GM19395 (cell line): ENCODE results near the gene ANO3.

Experiments
- ATAC-seq: cut with Tn5 transposase; IDR thresholded peaks from one replicate; pipeline ENCODE4 v1.9.1; 2021; ENCODE audit warnings: mild to moderate bottlenecking, moderate library complexity; ENCODE audit not compliant: unreplicated experiment

Gene ANO3

DNA sequence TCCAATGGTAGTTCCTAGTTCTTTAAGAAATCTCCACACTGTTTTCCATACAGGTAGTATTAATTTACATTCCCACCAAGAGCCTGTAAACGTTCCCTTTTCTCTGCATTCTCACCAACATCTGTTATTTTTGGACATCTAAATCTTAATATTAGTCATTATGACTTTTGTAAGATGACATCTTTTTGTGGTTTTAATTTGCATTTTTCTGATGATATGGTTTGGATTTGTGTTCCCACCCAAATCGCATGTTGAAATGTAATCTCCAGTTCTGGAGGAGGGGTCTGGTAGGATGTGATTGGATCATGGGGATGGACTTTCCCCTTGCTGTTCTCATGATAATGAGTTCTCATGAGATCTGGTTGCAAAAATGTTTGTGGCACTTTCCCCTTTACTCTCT is 151.2 kb downstream of the ANO3 start:
- no peak for ATAC-seq

DNA sequence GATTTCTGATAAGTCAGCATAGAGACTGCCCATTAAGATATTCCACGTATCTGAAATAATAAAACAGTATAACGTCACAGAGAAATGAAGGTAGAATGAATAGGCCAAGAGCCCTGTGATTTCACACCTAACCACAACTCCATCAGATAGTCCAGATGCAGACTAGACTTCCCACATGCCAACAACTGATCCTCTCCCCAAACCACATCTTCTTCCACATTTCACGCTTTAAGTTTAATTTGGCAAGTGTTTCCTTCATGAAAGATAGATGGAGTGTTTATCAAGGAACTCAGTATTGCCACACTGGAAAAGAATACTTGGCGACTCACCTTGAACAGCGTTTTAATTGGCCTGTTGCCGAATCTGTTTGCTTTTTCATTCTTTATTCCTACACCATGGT is 158.6 kb downstream of the ANO3 start:
- ATAC-seq = no peak

DNA sequence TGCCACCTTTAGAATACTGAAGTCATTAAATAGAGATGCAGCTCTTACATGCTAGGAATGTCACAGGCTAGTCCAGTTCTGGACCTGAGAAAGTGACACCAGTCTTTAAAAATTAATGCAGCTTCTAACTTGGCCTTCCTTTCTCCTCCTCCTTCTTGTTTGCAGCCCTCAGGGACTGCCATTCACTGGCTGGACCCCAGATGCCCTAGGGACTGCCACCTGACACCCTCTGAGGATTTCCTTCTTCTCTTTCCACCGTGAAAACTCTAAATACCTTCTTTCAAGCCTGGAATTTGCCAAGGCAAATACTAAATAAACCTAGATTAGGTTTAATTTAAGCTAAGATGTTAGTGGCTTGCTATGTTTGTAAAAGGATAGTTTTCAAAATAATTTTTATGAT is 161.7 kb downstream of the ANO3 start:
- no peak for ATAC-seq

GRCh38 chr11:26507229-26507628 is 175.3 kb downstream of the ANO3 start:
- ATAC-seq = no peak

- ATAC-seq = no peak
Measured at GRCh38 chr11:26510164-26510563, 178.2 kb downstream of the ANO3 start.

DNA sequence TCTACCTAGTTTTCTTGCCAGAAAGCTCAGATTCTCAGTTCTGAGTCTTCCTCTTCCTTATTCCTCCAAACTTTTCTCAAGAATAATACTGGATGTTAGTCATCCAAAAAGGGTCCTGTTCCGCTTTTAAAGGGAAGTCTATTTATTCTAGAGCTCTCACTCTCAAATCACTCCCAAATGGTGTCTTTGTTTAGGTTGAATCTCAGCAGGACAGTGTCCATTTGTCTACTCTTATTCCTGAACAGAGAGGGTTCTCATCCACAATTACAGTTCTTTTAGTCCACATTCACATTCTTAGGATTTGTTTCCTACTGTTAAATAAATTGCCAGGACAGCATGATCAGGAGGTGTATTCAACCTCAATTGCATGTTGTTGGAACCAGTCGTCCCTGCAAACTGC is 178.8 kb downstream of the ANO3 start:
- no peak for ATAC-seq

DNA sequence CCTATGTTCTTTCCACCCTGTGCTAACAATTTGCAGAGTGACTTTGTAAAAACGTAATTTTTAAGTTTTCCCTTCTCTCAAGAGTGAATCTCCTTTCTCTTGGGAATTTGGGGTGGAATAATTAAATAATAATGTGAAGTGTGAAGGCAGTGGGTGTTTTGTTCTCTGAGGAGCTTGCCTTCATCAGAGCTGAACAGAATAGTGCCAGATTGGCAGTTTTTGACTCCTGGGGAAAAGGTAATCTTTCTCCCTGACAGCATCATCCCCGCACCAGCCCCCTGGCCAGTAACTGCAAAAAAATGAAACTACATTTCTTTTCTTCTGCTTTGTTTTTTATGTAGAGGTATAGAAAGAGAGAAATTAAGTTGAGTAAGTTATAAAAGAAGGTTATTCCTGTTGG is 180.3 kb downstream of the ANO3 start:
- no peak for ATAC-seq

DNA sequence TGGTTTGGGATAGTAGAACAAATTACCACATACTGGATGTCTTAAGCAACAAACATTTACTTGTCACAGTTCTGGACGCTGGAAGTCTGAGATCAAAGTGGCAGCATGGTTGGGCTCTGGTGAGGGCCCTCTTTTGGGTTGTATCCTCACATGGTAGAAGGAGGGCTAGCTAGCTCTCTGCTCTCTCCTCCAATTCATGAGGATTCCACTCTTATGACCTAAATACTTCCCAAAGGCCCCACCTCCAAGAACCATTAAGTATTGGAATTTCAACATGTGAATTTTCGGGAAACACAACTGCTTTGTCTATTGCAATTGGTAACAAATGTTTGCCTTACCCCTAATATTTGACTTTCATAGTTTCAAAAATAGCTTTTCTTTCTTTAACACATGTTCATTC is 187.5 kb downstream of the ANO3 start:
- no peak for ATAC-seq

GRCh38 chr11:26522912-26523610 is 191.1 kb downstream of the ANO3 start:
- no peak for ATAC-seq

- ATAC-seq = no peak
Measured at GRCh38 chr11:26527685-26528084, 195.8 kb downstream of the ANO3 start.

- no peak for ATAC-seq
Measured at GRCh38 chr11:26537341-26537740, 205.4 kb downstream of the ANO3 start.

DNA sequence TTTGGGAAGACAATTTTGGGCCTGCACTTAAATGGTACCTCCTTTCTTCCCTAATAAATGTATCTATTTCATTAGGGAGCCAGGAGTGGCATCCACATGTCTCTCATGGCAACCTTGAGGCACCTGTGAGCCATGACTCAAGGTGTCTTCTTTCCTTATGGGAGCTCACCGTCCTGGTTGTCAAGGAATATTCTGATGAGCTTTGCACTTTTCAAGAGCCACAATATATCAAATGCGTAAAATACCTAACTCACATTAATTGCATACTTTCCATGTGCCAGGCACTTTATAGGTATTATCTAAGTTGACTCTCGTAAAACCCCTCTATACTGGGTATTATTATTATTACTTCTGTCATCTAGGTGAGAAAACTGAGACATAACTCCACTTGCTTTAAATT is 207.6 kb downstream of the ANO3 start:
- ATAC-seq = no peak

DNA sequence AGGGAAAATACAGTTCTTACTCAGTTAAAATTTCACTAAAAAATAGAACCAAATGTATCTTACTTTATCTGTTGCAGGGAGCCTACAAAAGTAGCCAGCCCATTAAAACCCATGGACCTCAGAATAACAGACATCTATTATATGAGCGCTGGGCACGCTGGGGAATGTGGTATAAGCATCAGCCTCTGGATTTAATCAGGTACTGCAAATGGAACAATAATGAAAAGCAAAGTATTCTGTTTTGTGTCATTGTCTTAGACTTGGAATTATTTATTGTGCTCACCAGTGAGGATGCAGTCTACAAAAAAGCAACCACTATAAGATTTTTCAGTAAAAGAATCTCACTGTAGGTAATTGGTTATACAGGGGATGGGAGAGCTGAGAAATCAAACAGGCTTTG is 209.9 kb downstream of the ANO3 start:
- ATAC-seq = no peak

GRCh38 chr11:26549176-26549575 is 217.2 kb downstream of the ANO3 start:
- no peak for ATAC-seq

DNA sequence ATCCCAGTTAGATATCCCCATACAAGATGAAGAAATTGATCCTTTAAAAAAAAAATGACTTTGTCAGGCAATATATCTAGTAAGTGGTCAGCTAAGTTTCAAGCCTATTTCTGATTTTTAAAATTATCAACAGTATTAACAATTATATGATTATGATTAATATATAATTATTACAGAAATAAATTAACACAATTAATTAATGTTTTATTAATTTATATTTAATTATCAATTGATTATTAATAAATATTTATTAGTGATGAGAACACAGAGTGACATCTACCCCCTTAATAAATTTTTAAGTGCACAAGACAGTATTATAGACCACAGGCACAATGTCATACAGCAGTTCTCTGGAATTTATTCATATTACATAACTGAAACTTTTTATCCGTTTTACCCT is 218.1 kb downstream of the ANO3 start:
- ATAC-seq = no peak

DNA sequence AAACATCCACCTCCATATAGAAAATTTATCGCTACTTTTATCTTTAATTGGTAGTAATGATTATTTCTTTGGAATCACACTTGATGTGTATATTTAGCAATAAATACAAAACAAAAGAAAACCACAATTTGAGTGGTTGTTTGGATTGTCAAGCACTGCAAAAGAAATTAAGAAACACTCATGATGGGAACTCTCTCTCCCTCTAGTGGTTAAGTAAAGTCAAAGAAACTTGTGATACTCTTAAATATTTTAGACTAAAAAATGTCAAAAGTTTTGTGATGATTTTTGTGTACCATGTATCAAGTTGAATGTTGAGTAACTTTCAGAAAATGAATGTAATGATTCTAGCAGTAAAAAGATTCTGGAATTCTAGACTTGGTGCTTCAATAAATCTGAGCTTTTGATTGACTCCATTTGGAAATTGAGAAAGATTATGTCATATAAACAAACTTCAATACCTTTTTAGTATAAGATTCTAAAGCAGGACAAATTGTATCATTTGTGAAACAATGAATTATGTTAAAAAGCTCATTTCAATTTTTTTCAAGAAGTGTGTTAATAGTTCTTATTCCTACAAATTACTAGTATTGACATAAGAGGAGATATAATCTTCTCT is 219.4 kb downstream of the ANO3 start:
- no peak for ATAC-seq

GRCh38 chr11:26553182-26553581 is 221.3 kb downstream of the ANO3 start:
- no peak for ATAC-seq

DNA sequence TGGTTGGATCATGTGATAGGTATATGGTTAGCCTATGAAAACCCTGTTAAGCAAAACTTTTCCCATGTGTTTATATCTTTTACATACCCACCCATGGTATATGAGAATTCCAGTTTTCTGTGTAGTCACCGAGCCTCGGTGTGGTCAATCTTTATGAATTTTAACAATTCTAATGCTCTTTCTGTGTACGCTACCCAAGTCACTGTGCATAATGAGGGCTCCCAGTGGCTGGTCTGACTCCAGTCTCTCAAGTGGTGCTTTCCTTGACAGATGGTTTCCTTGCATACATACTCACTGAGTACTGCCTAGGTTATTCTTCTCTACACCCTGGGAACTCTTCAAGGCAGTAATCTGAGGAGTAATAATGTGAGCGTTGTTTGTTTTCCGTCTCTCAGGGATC is 222.5 kb downstream of the ANO3 start:
- no peak for ATAC-seq

GRCh38 chr11:26556582-26556981 is 224.7 kb downstream of the ANO3 start:
- ATAC-seq = no peak

DNA sequence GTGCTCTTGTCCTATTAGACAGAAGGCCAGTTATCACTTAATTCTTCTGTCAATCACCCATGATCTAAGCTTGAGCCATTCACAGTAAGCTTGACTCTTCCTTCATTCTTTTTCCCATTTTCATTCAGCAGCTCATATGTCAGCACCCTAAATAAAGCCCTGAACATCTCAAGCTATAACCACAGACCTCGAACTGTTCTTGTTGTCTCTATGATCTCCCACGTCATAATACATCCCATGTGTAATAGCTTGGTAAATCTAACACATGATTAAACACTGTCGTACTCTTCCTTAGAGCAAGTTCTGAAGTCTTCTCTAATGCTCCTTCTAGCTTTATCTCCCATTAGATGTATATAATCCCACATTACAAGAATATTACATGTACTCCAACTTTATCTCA is 225.7 kb downstream of the ANO3 start:
- no peak for ATAC-seq

GRCh38 chr11:26558190-26558589 is 226.3 kb downstream of the ANO3 start:
- no peak for ATAC-seq

GRCh38 chr11:26569646-26570045 is 237.7 kb downstream of the ANO3 start:
- no peak for ATAC-seq
